Measurements from ENCODE around the gene UBE2QL1. TPM values are rescaled to one million over a fixed set of nuclear protein-coding genes. Genes with fewer than 3 reads are reported as not detected.

The UBE2QL1 gene
- total RNA-seq, 1 experiment from 2014 or later: not detected

DNA sequence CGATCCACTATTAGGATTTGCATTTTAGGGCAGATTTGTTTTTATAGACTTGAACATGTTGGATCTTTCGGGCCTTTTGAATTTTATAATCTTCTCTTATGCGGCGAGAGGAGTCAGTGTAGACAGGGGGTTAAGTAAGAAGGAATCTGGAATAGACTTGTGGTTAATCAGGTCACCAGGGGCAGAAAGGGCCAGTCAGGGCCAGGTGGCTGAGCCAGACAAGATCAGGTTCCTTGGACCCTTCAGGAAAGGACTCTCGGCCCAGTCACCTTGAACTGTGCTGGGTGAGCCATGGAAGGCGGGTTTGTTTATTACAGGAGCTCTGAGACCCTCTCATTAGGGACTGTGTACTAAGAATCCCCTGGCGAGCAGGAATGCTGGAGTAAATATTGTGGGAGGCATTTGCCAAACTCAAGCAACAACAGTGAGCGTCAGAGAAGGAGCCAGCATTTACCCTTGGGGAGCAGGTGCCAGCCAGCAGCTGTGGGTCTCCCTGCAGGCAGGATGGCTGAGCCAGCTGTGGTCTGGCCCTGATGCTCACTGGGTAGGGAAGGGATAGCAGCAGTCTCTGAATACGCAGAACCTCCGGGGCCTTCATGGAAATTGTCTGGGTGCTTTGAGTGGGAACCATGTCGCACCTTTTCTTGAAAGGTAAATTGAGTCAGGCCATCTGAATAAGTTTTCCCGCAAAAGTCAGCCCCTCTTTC, 79.2 kb downstream of the UBE2QL1 start:
- Histone ChIP-seq H3K9me3 (ENCODE audit: control insufficient read depth in 1 of 2, insufficient read depth in 1 of 2, low read depth in 1 of 2, low read length in 2 of 2) (no peaks in the 10 kb centered on the region), H3K4me3 (replicated peaks in 1 of 2; ENCODE audit: low read depth in 1 of 2, low read length in 2 of 2) (no peak overlapping the region), H3K36me3 (ENCODE audit: control insufficient read depth in 1 of 2, insufficient read depth in 2 of 2, low read length in 2 of 2) (no peaks in the 10 kb centered on the region), H3K9me2 (ENCODE audit: insufficient read depth) (no peaks in the 10 kb centered on the region), H3K27me3 (ENCODE audit: insufficient read depth, low read length) (peaks cover 40% of the 10 kb centered on the region), H3K9ac (ENCODE audit: low read length) (no peak overlapping the region), H3K4me1 (ENCODE audit: control insufficient read depth in 1 of 2, insufficient read depth in 2 of 2, low read length in 2 of 2) (no peaks in the 10 kb centered on the region), H3K27ac (ENCODE audit: low read depth, low read length) (no peak overlapping the region), H3K4me2 (ENCODE audit: low read length) (no peak overlapping the region), H3K79me2 (ENCODE audit: insufficient read depth, low read length) (no peaks in the 10 kb centered on the region), H2AFZ (ENCODE audit: low read depth, low read length, poor library complexity, severe bottlenecking) (no peak overlapping the region), H4K20me1 (ENCODE audit: insufficient read depth) (no peaks in the 10 kb centered on the region)
- no TSS peak for BruUV-seq (replicated peaks)
- ChIA-PET RAD21 (ENCODE audit: low non-redundant PET in 1 of 2, low total read pairs in 2 of 2, uncharacterized antibody in 2 of 2, unreplicated experiment in 2 of 2) (no interaction called here), POLR2A (no interaction called here), CTCF (interaction anchor here (0.7 kb wide), 1 partner anchor 1030 kb away, joined by 3 read pairs; no protein-coding TSS in a partner anchor)
- TF ChIP-seq CBX3 (IDR thresholded peaks at IDR 0.05; ENCODE audit: low read depth) (no peak), REST (IDR thresholded peaks at IDR 0.05; ENCODE audit: low read depth) (no peak)
- DNase-seq (ENCODE audit: low read depth, low spot score): no peak
- intact Hi-C loops (cut with micrococcal nuclease): no loop called here
- no peak for ATAC-seq

- no peak overlapping the region for H3K4me3 ChIP-seq (replicated peaks in 1 of 2; ENCODE audit: low read depth in 1 of 2, low read length in 2 of 2)
- ChIA-PET RAD21 (ENCODE audit: low non-redundant PET in 1 of 2, low total read pairs in 2 of 2, uncharacterized antibody in 2 of 2, unreplicated experiment in 2 of 2) (no interaction called here), POLR2A (no interaction called here), CTCF (no interaction called here)
- no peak overlapping the region for H3K9ac ChIP-seq (ENCODE audit: low read length)
- no peaks in the 10 kb centered on the region for H3K4me1 ChIP-seq (ENCODE audit: control insufficient read depth in 1 of 2, insufficient read depth in 2 of 2, low read length in 2 of 2)
- no peak overlapping the region for H3K27ac ChIP-seq (ENCODE audit: low read depth, low read length)
- ATAC-seq (no peak), DNase-seq (ENCODE audit: low read depth, low spot score) (no peak)
- H3K9me3 ChIP-seq (ENCODE audit: control insufficient read depth in 1 of 2, insufficient read depth in 1 of 2, low read depth in 1 of 2, low read length in 2 of 2): no peaks in the 10 kb centered on the region
- BruUV-seq (replicated peaks): no TSS peak
- H2AFZ ChIP-seq (ENCODE audit: low read depth, low read length, poor library complexity, severe bottlenecking): no peak overlapping the region
- H3K9me2 ChIP-seq (ENCODE audit: insufficient read depth): no peaks in the 10 kb centered on the region
- H4K20me1 ChIP-seq (ENCODE audit: insufficient read depth): no peaks in the 10 kb centered on the region
- H3K36me3 ChIP-seq (ENCODE audit: control insufficient read depth in 1 of 2, insufficient read depth in 2 of 2, low read length in 2 of 2): no peaks in the 10 kb centered on the region
- no peaks in the 10 kb centered on the region for H3K79me2 ChIP-seq (ENCODE audit: insufficient read depth, low read length)
- intact Hi-C loops (cut with micrococcal nuclease): no loop called here
- H3K4me2 ChIP-seq (ENCODE audit: low read length): no peak overlapping the region
- peaks cover 42% of the 10 kb centered on the region for H3K27me3 ChIP-seq (ENCODE audit: insufficient read depth, low read length)
- no peak for TF ChIP-seq TCF7L2 (IDR thresholded peaks at IDR 0.05; ENCODE audit: borderline replicate concordance, extremely low read depth, insufficient read depth, insufficient read length)
- TF ChIP-seq REST (IDR thresholded peaks at IDR 0.05; ENCODE audit: low read depth): no peak
- no peak for TF ChIP-seq CBX3 (IDR thresholded peaks at IDR 0.05; ENCODE audit: low read depth)
- TF ChIP-seq CTCF (IDR thresholded peaks at IDR 0.05 in 2 of 3, conservative IDR thresholded peaks at IDR 0.05 in 1 of 3; ENCODE audit: borderline replicate concordance in 1 of 3, insufficient read depth in 1 of 3, low read depth in 2 of 3, low read length in 2 of 3): no peak
- no peak for TF ChIP-seq EZH2phosphoT487 (IDR thresholded peaks at IDR 0.05; ENCODE audit: borderline replicate concordance)
- TF ChIP-seq RAD21 (IDR thresholded peaks at IDR 0.05; ENCODE audit: low read depth): no peak
- TF ChIP-seq ZFX (IDR thresholded peaks at IDR 0.05): no peak
- no peak for TF ChIP-seq ATF3 (IDR thresholded peaks at IDR 0.05)
- no peak for TF ChIP-seq SIN3A (IDR thresholded peaks at IDR 0.05; ENCODE audit: low read depth)
Observed at GRCh38 chr5:6535594-6535993, 86.9 kb downstream of the UBE2QL1 start.

All from HCT116 (cell line).